Common myeloid progenitor, CD34-positive (primary cell): ENCODE data around the gene RCAN3.

Experiments used
- CTCF ChIA-PET: fragments of 350-600 bp; sonication (Branson Sonifier 250); formaldehyde crosslinking; loops from one replicate; lab custom pipeline; 2021; ENCODE audit warnings: antibody characterized with exemption; lab: Charles Lee
- POLR2A ChIA-PET: fragments of 350-600 bp; sonication (Branson Sonifier 250); formaldehyde crosslinking; loops from one replicate; lab custom pipeline; 2021; ENCODE audit warnings: antibody characterized with exemption; lab: Charles Lee
- DNase-seq, 3 donors: peaks; one replicate each; pipeline versions ENCODE4 v3.0.0 to v3.0.0-alpha.2; 2013
- H3K27ac ChIP-seq, 2 experiments: 1 replicate in 1 of 2; 2 replicates in 1 of 2; pipeline ENCODE4 v1.7.0; 2013; ENCODE audit warnings: inconsistent platforms in 2 of 2, low read length in 2 of 2, mild to moderate bottlenecking in 2 of 2, low read depth in 1 of 2, moderate library complexity in 1 of 2; ENCODE audit not compliant: severe bottlenecking in 2 of 2, insufficient read depth in 1 of 2, poor library complexity in 1 of 2
- H3K27me3 ChIP-seq, 5 experiments: replicated peaks in 2 of 5; 1 replicate in 3 of 5; 2 replicates in 2 of 5; pipeline versions ENCODE4 v1.6.1 to v1.7.0; 2013; ENCODE audit warnings: low read length in 4 of 5, mild to moderate bottlenecking in 2 of 5, moderate library complexity in 2 of 5, inconsistent platforms in 1 of 5; ENCODE audit not compliant: insufficient read depth in 5 of 5, control insufficient read depth in 4 of 5
- H3K36me3 ChIP-seq, 4 experiments: 1 replicate in 2 of 4; 2 replicates in 2 of 4; pipeline versions ENCODE4 v1.6.1 to v1.7.0; 2013; ENCODE audit warnings: low read length in 3 of 4, control low read depth in 1 of 4, mild to moderate bottlenecking in 1 of 4; ENCODE audit not compliant: control insufficient read depth in 4 of 4, insufficient read depth in 4 of 4
- H3K4me1 ChIP-seq, 4 experiments: 1 replicate in 3 of 4; 2 replicates in 1 of 4; pipeline versions ENCODE4 v1.6.1 to v1.7.1; 2013; ENCODE audit warnings: low read length in 3 of 4, mild to moderate bottlenecking in 3 of 4, control low read depth in 1 of 4, inconsistent platforms in 1 of 4, moderate library complexity in 1 of 4; ENCODE audit not compliant: control insufficient read depth in 4 of 4, insufficient read depth in 4 of 4; ENCODE audit errors: control extremely low read depth in 1 of 4
- H3K4me3 ChIP-seq, 7 experiments: 1 replicate in 4 of 7; 2 replicates in 3 of 7; pipeline versions ENCODE4 v1.5.1 to v1.7.0; 2013; ENCODE audit warnings: mild to moderate bottlenecking in 7 of 7, low read length in 6 of 7, moderate library complexity in 6 of 7, inconsistent platforms in 2 of 7, low read depth in 2 of 7, control low read depth in 1 of 7; ENCODE audit not compliant: insufficient read depth in 4 of 7, control insufficient read depth in 1 of 7; ENCODE audit errors: extremely low read depth in 1 of 7
- H3K9me3 ChIP-seq, 5 experiments: 1 replicate in 4 of 5; 2 replicates in 1 of 5; pipeline versions ENCODE4 v1.6.1 to v1.7.1; 2013; ENCODE audit warnings: low read length in 4 of 5, mild to moderate bottlenecking in 2 of 5, inconsistent platforms in 1 of 5, low read depth in 1 of 5, moderate library complexity in 1 of 5; ENCODE audit not compliant: control insufficient read depth in 4 of 5, insufficient read depth in 2 of 5; ENCODE audit errors: control extremely low read depth in 1 of 5
- WGBS: methylation state at CpG from one replicate; pipeline ENCODE4 v1.1.5; 2013; ENCODE audit not compliant: insufficient coverage; 5-methylcytosine and 5-hydroxymethylcytosine counted together

Gene RCAN3

DNA sequence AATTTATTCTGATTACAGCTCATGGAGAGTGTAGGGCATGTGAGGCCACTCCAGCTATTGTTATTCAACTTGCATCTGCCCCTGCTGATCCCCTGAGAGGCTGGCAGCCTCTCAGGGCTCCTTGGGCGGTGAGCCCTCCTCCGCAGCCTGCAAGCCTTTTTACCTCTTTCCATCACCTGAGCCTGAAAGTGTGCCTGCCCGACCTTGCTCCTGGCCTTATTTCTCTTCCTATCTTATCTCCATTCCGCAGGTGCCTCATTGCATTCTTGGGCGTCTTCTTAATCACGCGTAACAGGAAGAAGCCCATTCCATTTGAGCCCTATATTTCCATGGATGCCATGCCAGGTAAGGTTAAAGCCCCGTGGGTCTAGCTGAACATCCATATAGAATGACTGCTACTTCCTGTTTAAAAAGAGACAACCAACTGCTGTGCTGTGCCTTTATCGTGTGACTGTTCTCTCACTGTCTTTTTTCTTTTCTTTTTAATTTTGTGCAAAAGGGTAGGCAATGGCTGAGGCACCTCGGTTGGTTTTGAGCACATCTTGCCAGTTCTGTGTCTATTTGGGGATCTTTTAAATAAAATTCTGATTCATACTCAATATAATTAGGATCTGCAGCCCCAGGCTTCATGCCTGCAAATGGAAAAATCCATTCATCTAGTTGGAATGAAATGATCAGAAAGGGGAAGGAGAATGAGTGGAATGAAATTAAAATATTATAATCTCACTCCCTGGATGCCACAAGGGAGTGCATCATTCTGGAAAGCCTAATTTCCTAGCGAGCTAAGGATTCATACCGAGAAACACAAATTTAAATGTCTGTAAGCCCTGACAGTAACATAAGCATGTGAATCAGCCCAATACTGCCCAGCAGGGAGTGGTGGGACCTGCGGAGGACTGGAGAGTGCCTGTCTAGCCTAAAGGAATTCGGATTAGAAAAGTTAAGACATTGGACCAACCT lies 38.6 kb upstream of the RCAN3 start:
- no peak for DNase-seq
- 97% methylated on average over 10 of the region's 14 CpGs for WGBS
- Histone ChIP-seq H3K9me3 (peaks cover 0 to 1% (median 0%) of the 10 kb centered on the region in 5 experiments), H3K36me3 (peaks cover 16 to 76% (median 36%) of the 10 kb centered on the region in 4 experiments), H3K4me1 (peaks cover 0 to 13% (median 0%) of the 10 kb centered on the region in 4 experiments), H3K27me3 (no peaks in the 10 kb centered on the region), H3K27ac (no peak overlapping the region), H3K4me3 (no peak overlapping the region)
- POLR2A ChIA-PET: no interaction called here
- CTCF ChIA-PET: interaction anchor here (1.1 kb wide), 1 partner anchor 43 kb away, joined by 3 read pairs; no protein-coding TSS in a partner anchor

DNA sequence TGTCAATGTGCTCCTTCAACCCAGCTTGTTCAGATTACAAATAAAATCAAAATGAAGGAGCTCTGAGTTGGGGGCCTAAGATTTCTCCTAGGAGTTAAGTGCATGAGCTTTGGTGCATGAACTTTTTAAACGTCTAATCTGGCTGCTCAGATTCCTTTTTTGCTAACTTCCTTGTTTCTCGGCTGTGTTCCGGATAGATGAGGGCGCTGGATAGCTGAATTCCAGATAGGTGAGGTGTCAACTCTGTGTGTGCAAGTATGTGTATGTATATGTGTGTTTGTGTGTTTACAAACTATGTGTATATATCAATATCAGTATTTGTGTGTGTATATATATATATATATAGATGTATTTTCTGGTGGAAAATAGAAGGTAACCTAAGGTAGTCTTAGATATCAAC lies 37.5 kb upstream of the RCAN3 start:
- WGBS: 60% methylated on average over 2 of the region's 4 CpGs
- Histone ChIP-seq H3K36me3 (peaks cover 9 to 76% (median 28%) of the 10 kb centered on the region in 4 experiments), H3K27ac (no peak overlapping the region), H3K9me3 (peaks cover 0 to 3% (median 0%) of the 10 kb centered on the region in 5 experiments), H3K27me3 (no peaks in the 10 kb centered on the region), H3K4me1 (peaks cover 0 to 13% (median 0%) of the 10 kb centered on the region in 4 experiments), H3K4me3 (no peak overlapping the region)
- DNase-seq: no peak
- ChIA-PET CTCF (interaction anchor here (1.1 kb wide), 1 partner anchor 44 kb away, joined by 3 read pairs; no protein-coding TSS in a partner anchor), POLR2A (no interaction called here)

DNA sequence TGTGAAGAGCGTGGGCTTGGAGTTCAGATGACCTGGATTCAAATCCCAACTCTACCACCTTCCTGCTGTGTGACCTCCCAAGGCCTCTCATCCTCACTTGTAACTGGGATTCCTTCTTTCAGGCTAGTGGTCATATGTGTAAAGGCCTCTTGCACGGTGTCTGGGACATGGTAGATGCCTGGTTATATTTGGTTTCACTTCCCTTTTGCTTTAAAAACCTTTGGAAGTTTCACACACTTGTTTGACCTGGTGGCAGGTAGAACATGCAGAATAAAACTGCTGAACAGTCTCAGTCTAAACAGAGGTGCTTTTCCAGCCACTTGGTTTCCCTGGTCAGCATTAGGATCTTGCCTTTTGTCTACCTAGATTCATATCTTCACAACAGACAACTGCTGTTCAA lies 37.0 kb upstream of the RCAN3 start:
- no peak for DNase-seq
- CTCF ChIA-PET: interaction anchor here (1.1 kb wide), 1 partner anchor 44 kb away, joined by 3 read pairs; no protein-coding TSS in a partner anchor
- 100% methylated on average over 2 of the region's 2 CpGs for WGBS

DNA sequence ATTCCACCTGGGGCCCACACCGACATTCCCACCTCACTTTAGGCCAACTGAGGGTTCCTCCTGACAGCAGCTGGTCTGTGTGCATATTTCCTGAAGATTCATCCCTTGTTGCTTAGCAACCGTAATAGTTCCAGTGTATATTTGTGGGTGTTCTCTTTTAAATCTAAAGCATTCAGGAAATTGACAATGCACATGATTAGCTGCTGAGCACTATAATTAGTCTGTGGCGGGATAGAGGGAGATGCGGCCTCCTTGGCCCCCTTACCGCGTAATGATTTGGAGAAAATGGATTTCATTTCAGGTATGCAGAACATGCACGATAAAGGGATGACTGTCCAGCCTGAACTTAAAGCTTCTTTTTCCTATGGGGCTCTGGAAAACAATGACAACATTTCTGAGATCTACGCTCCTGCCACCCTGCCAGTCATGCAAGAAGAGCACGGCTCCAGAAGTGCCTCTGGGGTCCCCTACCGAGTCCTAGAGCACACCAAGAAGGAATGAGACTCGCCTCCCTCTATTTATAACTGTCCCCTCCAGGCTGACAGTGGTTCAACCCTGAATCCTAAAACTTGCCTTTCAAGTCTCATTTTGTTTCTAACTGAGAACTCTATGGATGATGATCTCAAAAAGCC lies 33.8 kb upstream of the RCAN3 start:
- peaks cover 0 to 3% (median 0%) of the 10 kb centered on the region in 5 experiments for H3K9me3 ChIP-seq
- ChIA-PET CTCF (no interaction called here), POLR2A (interaction anchor here (0.6 kb wide), 1 partner anchor 11 kb away, joined by 3 read pairs; no protein-coding TSS in a partner anchor)
- H3K27me3 ChIP-seq: no peaks in the 10 kb centered on the region
- 98% methylated on average over 10 of the region's 11 CpGs for WGBS
- H3K27ac ChIP-seq: no peak overlapping the region
- no peak overlapping the region for H3K4me3 ChIP-seq
- peaks cover 3 to 59% (median 13%) of the 10 kb centered on the region in 4 experiments for H3K36me3 ChIP-seq
- DNase-seq: no peak
- peaks cover 0 to 25% (median 0%) of the 10 kb centered on the region in 4 experiments for H3K4me1 ChIP-seq

More for the DNA sequence above, 37.0 kb upstream of the RCAN3 start:
- Histone ChIP-seq H3K27me3 (no peaks in the 10 kb centered on the region), H3K4me1 (peaks cover 0 to 14% (median 0%) of the 10 kb centered on the region in 4 experiments), H3K9me3 (peaks cover 0 to 3% (median 0%) of the 10 kb centered on the region in 5 experiments), H3K27ac (no peak overlapping the region), H3K4me3 (no peak overlapping the region), H3K36me3 (peaks cover 6 to 76% (median 23%) of the 10 kb centered on the region in 4 experiments)
- POLR2A ChIA-PET: no interaction called here

DNA sequence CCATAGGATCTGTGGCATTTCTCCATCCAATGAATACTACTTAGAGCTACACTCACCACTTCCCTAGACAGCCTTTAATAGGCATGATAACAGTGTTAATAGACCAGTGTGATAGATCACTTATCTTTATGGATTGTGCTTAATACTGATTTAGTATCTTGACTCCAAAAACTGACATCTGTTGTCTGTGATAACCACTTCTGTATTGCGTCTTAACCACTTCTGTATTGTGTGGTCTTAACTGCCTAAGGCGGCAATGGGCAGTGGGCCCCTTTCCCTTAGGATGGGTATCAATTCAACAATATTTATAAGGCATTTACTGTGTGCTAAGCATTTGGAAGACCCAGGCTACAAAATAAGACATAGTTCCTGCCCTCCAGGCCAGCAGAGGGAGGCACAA lies 32.0 kb upstream of the RCAN3 start:
- WGBS: 83% methylated on average over 1 of the region's 2 CpGs
- DNase-seq: peak in 2 of 3 donors; percentile 15 to 50
- peaks cover 0 to 3% (median 0%) of the 10 kb centered on the region in 5 experiments for H3K9me3 ChIP-seq
- ChIA-PET CTCF (interaction anchor here (0.9 kb wide), 1 partner anchor 59 kb away, joined by 5 read pairs; no protein-coding TSS in a partner anchor), POLR2A (no interaction called here)
- H3K36me3 ChIP-seq: peaks cover 3 to 47% (median 11%) of the 10 kb centered on the region in 4 experiments
- H3K27ac ChIP-seq: no peak overlapping the region
- H3K4me1 ChIP-seq: peaks cover 0 to 23% (median 0%) of the 10 kb centered on the region in 4 experiments
- no peak overlapping the region for H3K4me3 ChIP-seq
- no peaks in the 10 kb centered on the region for H3K27me3 ChIP-seq

DNA sequence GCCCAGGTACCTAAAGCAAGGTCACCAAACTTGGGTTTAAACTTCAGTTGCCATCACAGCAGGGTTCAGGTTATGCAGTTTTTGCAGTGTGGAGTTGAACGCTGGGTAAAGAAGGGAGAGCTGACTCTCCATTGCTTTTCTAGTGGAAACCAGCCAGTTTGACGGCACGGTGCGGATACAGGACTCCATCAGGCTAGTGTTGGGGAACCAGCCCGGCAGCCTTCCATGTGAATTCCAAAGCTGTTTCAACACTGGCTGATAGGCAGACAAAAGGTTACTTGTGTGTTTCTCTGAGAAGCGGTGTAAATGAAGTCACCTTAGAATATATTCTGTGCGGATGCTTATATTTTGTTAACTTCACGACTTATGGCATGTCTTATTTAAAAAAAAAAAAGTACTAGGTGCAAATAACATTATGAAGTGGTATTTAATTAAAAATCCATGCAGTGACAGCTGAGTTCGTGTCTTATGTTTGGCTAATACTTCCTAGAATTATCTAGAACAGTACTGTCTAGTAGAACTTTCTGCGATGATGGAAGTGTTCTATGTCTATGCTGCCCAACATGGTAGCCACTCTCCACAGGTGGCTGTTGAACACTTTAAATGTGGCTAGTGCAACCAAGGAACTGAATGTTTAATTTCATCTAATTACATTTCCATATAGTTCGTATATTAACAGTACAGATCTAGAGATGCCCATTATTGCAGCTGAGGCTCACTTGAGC lies 29.9 kb upstream of the RCAN3 start:
- Histone ChIP-seq H3K27ac (no peak overlapping the region), H3K4me1 (peaks cover 0 to 12% (median 0%) of the 10 kb centered on the region in 4 experiments), H3K27me3 (no peaks in the 10 kb centered on the region), H3K36me3 (peaks cover 0 to 30% (median 4%) of the 10 kb centered on the region in 4 experiments), H3K4me3 (no peak overlapping the region), H3K9me3 (peaks cover 0 to 3% (median 0%) of the 10 kb centered on the region in 5 experiments)
- ChIA-PET POLR2A (no interaction called here), CTCF (interaction anchor here (0.7 kb wide), 1 partner anchor 377 kb away, joined by 3 read pairs; no protein-coding TSS in a partner anchor)
- over 99% methylated on average over 8 of the region's 11 CpGs for WGBS
- DNase-seq: no peak
